HepG2 (cell line): Measurements from ENCODE around the gene PTCRA. TPM values are rescaled to one million over a fixed set of nuclear protein-coding genes. Genes with fewer than 3 reads are reported as not detected.

Experiments used
- ARNT ChIP-seq: fragments of 450-650 bp; IDR thresholded peaks from 2 replicates; pipeline ENCODE4 v1.6.1; 2017
- CC2D1A ChIP-seq: sonication (generic); formaldehyde crosslinking; IDR thresholded peaks from 2 replicates; pipeline ENCODE4 v1.8.1; 2023; ENCODE audit warnings: mild to moderate bottlenecking, missing genetic modification reagents
- GFI1 ChIP-seq: sonication (generic); formaldehyde crosslinking; IDR thresholded peaks from 2 replicates; pipeline ENCODE4 v1.5.0; 2020; ENCODE audit warnings: missing genetic modification reagents, mild to moderate bottlenecking, borderline replicate concordance
- GTF2F1 ChIP-seq: fragments of 150-350 bp; IDR thresholded peaks from 2 replicates; pipeline ENCODE4 v1.6.1; 2014; ENCODE audit warnings: low read length
- JDP2 ChIP-seq: sonication (generic); formaldehyde crosslinking; IDR thresholded peaks from 2 replicates; pipeline ENCODE4 v1.8.1; 2022; ENCODE audit warnings: missing genetic modification reagents, borderline replicate concordance
- NFIC ChIP-seq: IDR thresholded peaks from 2 replicates; pipeline ENCODE4 v1.6.1; 2012; ENCODE audit warnings: mild to moderate bottlenecking, low read length, inconsistent platforms
- SP1 ChIP-seq, 2 experiments: fragments of 450-650 bp in 1 of 2; sonication (generic) in 1 of 2; formaldehyde crosslinking in 1 of 2; IDR thresholded peaks; 2 replicates each; pipeline versions ENCODE4 v1.4.0 to v1.6.1; 2016 to 2020; ENCODE audit warnings: missing genetic modification reagents in 1 of 2
- SP140L ChIP-seq: sonication (generic); formaldehyde crosslinking; IDR thresholded peaks from 2 replicates; pipeline ENCODE4 v1.4.0; 2020; ENCODE audit warnings: missing genetic modification reagents, borderline replicate concordance
- SP5 ChIP-seq: IDR thresholded peaks from 2 replicates; pipeline ENCODE4 v1.6.1; 2016; ENCODE audit warnings: low read depth, borderline replicate concordance
- SYNCRIP ChIP-seq: fragments of 200-400 bp; formaldehyde crosslinking; IDR thresholded peaks from 2 replicates; pipeline ENCODE4 v1.6.1; 2018; ENCODE audit warnings: mild to moderate bottlenecking, low read depth, low read length; ENCODE audit not compliant: insufficient read depth
- WIZ ChIP-seq: sonication (generic); formaldehyde crosslinking; IDR thresholded peaks from 2 replicates; pipeline ENCODE4 v1.5.1; 2020; ENCODE audit warnings: mild to moderate bottlenecking, missing genetic modification reagents
- ZBTB3 ChIP-seq: sonication (generic); formaldehyde crosslinking; IDR thresholded peaks from 2 replicates; pipeline ENCODE4 v1.4.0; 2020; ENCODE audit warnings: low read depth, mild to moderate bottlenecking, moderate library complexity, missing genetic modification reagents, borderline replicate concordance
- ZNF564 ChIP-seq: sonication (generic); formaldehyde crosslinking; IDR thresholded peaks from 2 replicates; pipeline ENCODE4 v1.8.1; 2023; ENCODE audit warnings: mild to moderate bottlenecking, missing genetic modification reagents
- ZNF570 ChIP-seq: sonication (generic); formaldehyde crosslinking; IDR thresholded peaks from 2 replicates; pipeline ENCODE4 v1.4.0; 2020; ENCODE audit warnings: mild to moderate bottlenecking, missing genetic modification reagents, borderline replicate concordance
- ZNF660 ChIP-seq: sonication (generic); formaldehyde crosslinking; IDR thresholded peaks from 2 replicates; pipeline ENCODE4 v1.5.1; 2020; ENCODE audit warnings: mild to moderate bottlenecking, low read depth, missing genetic modification reagents, borderline replicate concordance
- ZNF746 ChIP-seq: sonication (generic); formaldehyde crosslinking; IDR thresholded peaks from 2 replicates; pipeline ENCODE4 v1.8.0; 2022; ENCODE audit warnings: mild to moderate bottlenecking, missing genetic modification reagents
- ZNF781 ChIP-seq: sonication (generic); formaldehyde crosslinking; IDR thresholded peaks from 2 replicates; pipeline ENCODE4 v1.5.1; 2020; ENCODE audit warnings: borderline replicate concordance, mild to moderate bottlenecking, missing genetic modification reagents; ENCODE audit errors: not compliant biosample characterization
- polyA plus RNA-seq, 8 experiments: library from polyadenylated mRNA; depleted of rRNA in 3 of 8; stranded (reverse) in 7 of 8; unstranded in 1 of 8; fragments of >200 nt; fragmentation: Illumina TruSeq in 4 of 8; extraction: Trizol in 4 of 8; gene quantifications; 2 replicates each; pipeline versions ENCODE4 v1.2.1 to v1.2.3, GENCODE V29; 2011 to 2016; ENCODE audit warnings: low read depth in 4 of 8, missing spikeins in 1 of 8, mixed read lengths in 1 of 8; ENCODE audit not compliant: insufficient read depth in 1 of 8
- total RNA-seq, 5 experiments: library from RNA; depleted of rRNA; stranded (reverse); fragments of >200 nt; fragmentation: Illumina TruSeq; extraction: Trizol; gene quantifications; 2 replicates each; pipeline ENCODE4 v1.2.3, GENCODE V29; 2016; ENCODE audit warnings: low read depth in 1 of 5
- TF ChIP-seq, protein P1 (sequence below): sonication (generic); formaldehyde crosslinking; IDR thresholded peaks from 2 replicates; pipeline ENCODE4 v1.4.0; 2020; ENCODE audit warnings: missing genetic modification reagents
- TF ChIP-seq, protein P2 (sequence below): sonication (generic); formaldehyde crosslinking; conservative IDR thresholded peaks from 2 replicates; pipeline ENCODE4 v1.8.0; 2022; ENCODE audit warnings: low read depth, missing genetic modification reagents
- TF ChIP-seq, protein P3 (sequence below): sonication (generic); formaldehyde crosslinking; IDR thresholded peaks from 2 replicates; pipeline ENCODE4 v1.8.1; 2022; ENCODE audit warnings: low read depth, mild to moderate bottlenecking, missing genetic modification reagents
- TF ChIP-seq, protein P4 (sequence below): sonication (generic); formaldehyde crosslinking; IDR thresholded peaks from 2 replicates; pipeline ENCODE4 v1.4.0; 2020; ENCODE audit warnings: mild to moderate bottlenecking, missing genetic modification reagents

PTCRA gene
- total and polyA plus RNA-seq, 2 of the 13 experiments (the other 11 are each of a cell fraction or from before 2014, with no cell fraction given): not detected

DNA sequence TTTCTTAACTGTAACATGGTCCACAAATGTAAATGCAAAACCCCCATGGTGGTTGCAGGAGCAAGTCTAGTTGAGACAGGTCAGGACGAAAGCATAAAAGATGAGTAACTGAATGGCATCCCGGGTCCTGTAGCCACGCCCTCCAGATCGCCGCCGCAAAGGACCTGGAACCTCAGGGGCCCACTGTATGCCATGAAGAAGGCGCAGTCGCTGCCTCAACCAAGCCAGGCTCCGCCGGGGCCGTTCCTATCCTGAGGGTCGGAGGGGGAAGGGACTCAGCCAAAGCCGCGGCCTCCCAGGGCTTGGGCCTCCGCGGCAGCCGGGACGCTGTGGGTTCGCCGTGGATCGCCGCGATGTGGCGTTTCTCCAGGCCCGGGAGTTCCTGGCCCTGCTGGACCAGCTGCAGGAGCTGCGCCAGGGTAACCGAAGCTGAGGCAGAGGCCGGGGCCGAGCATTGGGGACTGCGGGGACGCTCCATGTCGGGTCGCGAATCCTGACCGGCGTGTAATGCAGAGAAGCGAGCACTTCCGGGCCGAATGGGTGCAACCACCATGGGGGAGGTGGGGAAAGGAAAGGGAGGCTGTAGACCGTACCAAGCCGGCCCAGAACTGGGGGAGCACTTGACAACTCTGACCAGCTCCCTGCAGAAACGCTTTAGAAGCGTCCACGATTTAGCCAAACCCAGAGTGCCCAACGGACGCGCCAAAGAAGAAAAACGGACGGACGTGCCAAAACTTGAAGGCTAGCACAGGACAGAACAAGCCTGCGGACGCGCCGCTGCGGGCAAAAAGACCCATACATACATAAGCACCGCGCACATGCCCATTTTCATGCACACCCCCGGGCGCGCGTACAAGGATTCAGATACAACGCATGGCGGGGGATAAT lies 25.3 kb upstream of the PTCRA start (continued):
- TF ChIP-seq, protein P1, sequence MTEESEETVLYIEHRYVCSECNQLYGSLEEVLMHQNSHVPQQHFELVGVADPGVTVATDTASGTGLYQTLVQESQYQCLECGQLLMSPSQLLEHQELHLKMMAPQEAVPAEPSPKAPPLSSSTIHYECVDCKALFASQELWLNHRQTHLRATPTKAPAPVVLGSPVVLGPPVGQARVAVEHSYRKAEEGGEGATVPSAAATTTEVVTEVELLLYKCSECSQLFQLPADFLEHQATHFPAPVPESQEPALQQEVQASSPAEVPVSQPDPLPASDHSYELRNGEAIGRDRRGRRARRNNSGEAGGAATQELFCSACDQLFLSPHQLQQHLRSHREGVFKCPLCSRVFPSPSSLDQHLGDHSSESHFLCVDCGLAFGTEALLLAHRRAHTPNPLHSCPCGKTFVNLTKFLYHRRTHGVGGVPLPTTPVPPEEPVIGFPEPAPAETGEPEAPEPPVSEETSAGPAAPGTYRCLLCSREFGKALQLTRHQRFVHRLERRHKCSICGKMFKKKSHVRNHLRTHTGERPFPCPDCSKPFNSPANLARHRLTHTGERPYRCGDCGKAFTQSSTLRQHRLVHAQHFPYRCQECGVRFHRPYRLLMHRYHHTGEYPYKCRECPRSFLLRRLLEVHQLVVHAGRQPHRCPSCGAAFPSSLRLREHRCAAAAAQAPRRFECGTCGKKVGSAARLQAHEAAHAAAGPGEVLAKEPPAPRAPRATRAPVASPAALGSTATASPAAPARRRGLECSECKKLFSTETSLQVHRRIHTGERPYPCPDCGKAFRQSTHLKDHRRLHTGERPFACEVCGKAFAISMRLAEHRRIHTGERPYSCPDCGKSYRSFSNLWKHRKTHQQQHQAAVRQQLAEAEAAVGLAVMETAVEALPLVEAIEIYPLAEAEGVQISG (CRISPR knock-in tag): peak; percentile 97
- TF ChIP-seq GTF2F1: no peak
- TF ChIP-seq SP140L (CRISPR knock-in tag): no peak
- peak; percentile 81; the same call in 1 of the 2 replicates for TF ChIP-seq JDP2 (CRISPR knock-in tag)
- no peak for TF ChIP-seq SP1 (IDR thresholded peaks at IDR 0.05)
- no peak; the same call in none of the 2 replicates for TF ChIP-seq SP1 (CRISPR knock-in tag; IDR thresholded peaks at IDR 0.05)
- peak; percentile 91; the same call in 1 of the 2 replicates for TF ChIP-seq ZNF746 (CRISPR knock-in tag)
- peak; percentile 89 for TF ChIP-seq ZBTB3
- TF ChIP-seq WIZ (CRISPR knock-in tag): peak; percentile 71
- TF ChIP-seq SYNCRIP: no peak
- TF ChIP-seq ZNF570 (CRISPR knock-in tag): no peak
- TF ChIP-seq ZNF781 (CRISPR knock-in tag): peak; percentile 97
- TF ChIP-seq, protein P2, sequence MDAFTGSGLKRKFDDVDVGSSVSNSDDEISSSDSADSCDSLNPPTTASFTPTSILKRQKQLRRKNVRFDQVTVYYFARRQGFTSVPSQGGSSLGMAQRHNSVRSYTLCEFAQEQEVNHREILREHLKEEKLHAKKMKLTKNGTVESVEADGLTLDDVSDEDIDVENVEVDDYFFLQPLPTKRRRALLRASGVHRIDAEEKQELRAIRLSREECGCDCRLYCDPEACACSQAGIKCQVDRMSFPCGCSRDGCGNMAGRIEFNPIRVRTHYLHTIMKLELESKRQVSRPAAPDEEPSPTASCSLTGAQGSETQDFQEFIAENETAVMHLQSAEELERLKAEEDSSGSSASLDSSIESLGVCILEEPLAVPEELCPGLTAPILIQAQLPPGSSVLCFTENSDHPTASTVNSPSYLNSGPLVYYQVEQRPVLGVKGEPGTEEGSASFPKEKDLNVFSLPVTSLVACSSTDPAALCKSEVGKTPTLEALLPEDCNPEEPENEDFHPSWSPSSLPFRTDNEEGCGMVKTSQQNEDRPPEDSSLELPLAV (CRISPR knock-in tag): peak; percentile 82; the same call in 1 of the 2 replicates
- TF ChIP-seq ARNT: no peak
- peak; percentile 83 for TF ChIP-seq GFI1 (CRISPR knock-in tag)
- peak; percentile 94 for TF ChIP-seq ZNF564
- 0 out of 2 replicates have a peak, but pooled peaks have one; percentile 55 for TF ChIP-seq NFIC
- 0 out of 2 replicates have a peak, but pooled peaks have one; percentile 83 for TF ChIP-seq ZNF660 (CRISPR knock-in tag)
- TF ChIP-seq, protein P3, sequence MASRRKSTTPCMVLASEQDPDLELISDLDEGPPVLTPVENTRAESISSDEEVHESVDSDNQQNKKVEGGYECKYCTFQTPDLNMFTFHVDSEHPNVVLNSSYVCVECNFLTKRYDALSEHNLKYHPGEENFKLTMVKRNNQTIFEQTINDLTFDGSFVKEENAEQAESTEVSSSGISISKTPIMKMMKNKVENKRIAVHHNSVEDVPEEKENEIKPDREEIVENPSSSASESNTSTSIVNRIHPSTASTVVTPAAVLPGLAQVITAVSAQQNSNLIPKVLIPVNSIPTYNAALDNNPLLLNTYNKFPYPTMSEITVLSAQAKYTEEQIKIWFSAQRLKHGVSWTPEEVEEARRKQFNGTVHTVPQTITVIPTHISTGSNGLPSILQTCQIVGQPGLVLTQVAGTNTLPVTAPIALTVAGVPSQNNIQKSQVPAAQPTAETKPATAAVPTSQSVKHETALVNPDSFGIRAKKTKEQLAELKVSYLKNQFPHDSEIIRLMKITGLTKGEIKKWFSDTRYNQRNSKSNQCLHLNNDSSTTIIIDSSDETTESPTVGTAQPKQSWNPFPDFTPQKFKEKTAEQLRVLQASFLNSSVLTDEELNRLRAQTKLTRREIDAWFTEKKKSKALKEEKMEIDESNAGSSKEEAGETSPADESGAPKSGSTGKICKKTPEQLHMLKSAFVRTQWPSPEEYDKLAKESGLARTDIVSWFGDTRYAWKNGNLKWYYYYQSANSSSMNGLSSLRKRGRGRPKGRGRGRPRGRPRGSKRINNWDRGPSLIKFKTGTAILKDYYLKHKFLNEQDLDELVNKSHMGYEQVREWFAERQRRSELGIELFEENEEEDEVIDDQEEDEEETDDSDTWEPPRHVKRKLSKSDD (CRISPR knock-in tag): peak; percentile 87
- TF ChIP-seq, protein P4, sequence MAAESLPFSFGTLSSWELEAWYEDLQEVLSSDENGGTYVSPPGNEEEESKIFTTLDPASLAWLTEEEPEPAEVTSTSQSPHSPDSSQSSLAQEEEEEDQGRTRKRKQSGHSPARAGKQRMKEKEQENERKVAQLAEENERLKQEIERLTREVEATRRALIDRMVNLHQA (CRISPR knock-in tag): no peak
- TF ChIP-seq SP5 (CRISPR knock-in tag): peak; percentile 40; the same call in 1 of the 2 replicates
- TF ChIP-seq CC2D1A (CRISPR knock-in tag): no peak
